ENCODE results near the gene XG.
"Not testable (repeated sequence)": the region's sequence is repeated elsewhere in the genome, so short reads cannot be mapped to it uniquely, and the experiment has no call there.

XG gene

GRCh38 chrX:2733286-2733685, 18.6 kb upstream of the XG start:
- DNase-seq (ENCODE audit: low spot score), result no peak

GRCh38 chrX:2735270-2735669, 16.6 kb upstream of the XG start:
- no peak for DNase-seq (ENCODE audit: low spot score)

DNA sequence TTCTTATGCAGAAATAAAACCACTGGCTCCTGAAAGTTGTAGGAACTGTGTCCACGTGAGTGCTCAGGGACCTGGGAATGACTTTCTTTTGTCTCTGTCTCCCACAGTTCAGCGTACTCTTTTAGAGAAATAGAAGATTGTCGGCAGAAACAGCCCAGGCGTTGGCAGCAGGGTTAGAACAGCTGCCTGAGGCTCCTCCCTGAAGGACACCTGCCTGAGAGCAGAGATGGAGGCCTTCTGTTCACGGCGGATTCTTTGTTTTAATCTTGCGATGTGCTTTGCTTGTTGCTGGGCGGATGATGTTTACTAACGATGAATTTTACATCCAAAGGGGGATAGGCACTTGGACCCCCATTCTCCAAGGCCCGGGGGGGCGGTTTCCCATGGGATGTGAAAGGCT, 11.2 kb upstream of the XG start:
- DNase-seq (ENCODE audit: low spot score), result no peak

- no peak for DNase-seq (ENCODE audit: low spot score)
Measured at GRCh38 chrX:2741386-2741785, 10.5 kb upstream of the XG start.

- not testable (repeated sequence) for DNase-seq (ENCODE audit: low spot score)
Measured at GRCh38 chrX:2746250-2746649, 5.6 kb upstream of the XG start.

DNA sequence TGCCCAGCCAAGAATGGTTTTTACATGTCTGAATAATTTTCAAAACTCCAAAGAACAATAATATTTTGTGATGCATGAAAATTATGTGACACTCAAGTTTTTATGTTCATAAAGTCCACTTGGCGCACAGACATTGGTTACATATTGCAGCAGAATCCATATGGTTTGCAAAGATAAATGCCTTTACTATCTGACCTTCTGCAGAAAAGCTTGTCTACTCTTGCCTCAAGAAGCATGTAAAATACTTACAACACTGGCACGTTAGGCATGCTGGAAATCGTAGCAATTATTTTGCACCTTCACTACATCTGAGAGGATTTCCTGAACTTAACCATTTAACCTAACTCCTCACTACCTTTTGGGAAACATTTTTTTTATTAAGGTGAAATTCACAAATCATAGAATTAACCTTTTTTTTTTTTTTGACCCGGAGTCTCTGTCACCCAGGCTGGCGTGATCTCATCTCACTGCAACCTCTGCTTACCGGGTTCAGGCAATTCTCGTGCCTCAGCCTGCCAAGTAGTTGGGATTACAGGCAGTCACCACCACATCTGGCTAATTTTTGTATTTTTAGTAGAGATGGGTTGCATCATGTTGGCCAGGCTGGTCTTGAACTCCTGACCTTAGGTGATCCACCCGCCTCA, 3.5 kb upstream of the XG start:
- no peak for DNase-seq (ENCODE audit: low spot score)

GRCh38 chrX:2748815-2749188, 3.0 kb upstream of the XG start:
- no peak for DNase-seq (ENCODE audit: low spot score)

- DNase-seq (ENCODE audit: low spot score), result peak; percentile 28
Measured at GRCh38 chrX:2751291-2751690, 549 bp upstream of the XG start.

- not testable (repeated sequence) for DNase-seq (ENCODE audit: low spot score)
Measured at GRCh38 chrX:2752441-2752840, 601 bp downstream of the XG start.

DNA sequence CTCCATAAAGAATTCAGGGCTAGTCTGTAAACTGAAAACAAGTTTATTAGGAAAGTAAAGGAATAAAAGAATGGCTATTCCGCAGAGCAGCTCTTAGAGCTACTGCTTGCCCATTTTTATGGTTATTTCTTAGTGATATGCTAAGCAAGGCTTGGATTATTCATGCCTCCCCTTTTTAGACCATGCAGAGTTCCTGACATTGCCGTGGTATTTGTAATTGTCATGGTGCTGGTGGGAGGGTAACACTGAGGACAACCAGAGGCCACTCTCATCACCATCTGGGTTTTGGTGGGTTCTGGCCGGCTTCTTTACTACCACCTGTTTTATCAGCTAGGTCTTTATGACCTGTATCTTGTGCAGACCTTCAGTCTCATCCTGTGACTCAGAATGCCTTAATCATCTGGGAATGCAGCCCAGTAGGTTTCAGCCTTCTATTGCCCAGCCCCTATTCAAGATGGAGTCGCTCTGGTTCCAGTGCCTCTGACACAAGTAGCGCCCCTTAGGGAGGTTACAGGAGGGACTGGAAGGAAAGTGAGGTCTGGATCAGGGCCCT, 3.4 kb downstream of the XG start:
- not testable (repeated sequence) for DNase-seq (ENCODE audit: low spot score)

- no peak for DNase-seq (ENCODE audit: low spot score)
Measured at GRCh38 chrX:2756548-2756947, 4.7 kb downstream of the XG start.

- no peak for DNase-seq (ENCODE audit: low spot score)
Measured at GRCh38 chrX:2761246-2761645, 9.4 kb downstream of the XG start.

GRCh38 chrX:2762671-2763070, 10.8 kb downstream of the XG start:
- not testable (repeated sequence) for DNase-seq (ENCODE audit: low spot score)

DNA sequence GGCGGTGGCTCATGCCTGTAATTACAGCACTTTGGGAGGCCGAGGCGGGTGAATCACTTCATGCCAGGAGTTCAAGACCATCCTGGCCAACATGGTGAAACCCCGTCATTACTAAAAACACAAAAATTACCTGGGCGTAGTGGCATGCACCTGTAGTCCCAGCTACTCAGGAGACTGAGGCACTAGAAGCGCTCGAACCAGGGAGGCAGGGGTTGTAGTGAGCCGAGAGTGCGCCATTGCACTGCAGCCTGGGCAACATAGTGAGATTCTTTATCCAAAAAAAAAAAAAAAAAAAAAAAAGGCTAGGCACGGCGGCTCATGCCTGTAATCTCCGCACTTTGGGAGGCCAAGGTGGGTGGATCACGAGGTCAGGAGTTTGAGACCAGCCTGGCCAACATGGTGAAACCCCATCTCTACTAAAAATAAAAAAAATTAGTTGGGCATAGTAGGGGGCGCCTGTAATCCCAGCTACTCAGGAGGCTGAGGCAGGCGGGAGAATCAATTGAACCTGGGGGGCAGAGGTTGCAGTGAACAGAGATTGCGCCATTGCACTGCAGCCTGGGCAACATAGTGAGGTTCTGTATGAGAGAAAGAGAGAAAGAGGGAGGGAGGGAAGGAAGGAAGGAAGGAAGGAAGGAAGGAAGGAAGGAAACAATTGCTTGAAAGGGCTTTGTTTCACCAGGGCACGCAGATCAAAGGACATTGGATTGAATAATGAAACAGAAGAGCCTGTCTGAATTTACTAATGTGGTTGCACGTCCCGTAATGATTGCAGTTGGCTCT, 13.1 kb downstream of the XG start:
- not testable (repeated sequence) for DNase-seq (ENCODE audit: low spot score)

- DNase-seq (ENCODE audit: low spot score), result no peak
Measured at GRCh38 chrX:2765549-2765830, 13.7 kb downstream of the XG start.

GRCh38 chrX:2766906-2767305, 15.1 kb downstream of the XG start:
- DNase-seq (ENCODE audit: low spot score), result no peak

DNA sequence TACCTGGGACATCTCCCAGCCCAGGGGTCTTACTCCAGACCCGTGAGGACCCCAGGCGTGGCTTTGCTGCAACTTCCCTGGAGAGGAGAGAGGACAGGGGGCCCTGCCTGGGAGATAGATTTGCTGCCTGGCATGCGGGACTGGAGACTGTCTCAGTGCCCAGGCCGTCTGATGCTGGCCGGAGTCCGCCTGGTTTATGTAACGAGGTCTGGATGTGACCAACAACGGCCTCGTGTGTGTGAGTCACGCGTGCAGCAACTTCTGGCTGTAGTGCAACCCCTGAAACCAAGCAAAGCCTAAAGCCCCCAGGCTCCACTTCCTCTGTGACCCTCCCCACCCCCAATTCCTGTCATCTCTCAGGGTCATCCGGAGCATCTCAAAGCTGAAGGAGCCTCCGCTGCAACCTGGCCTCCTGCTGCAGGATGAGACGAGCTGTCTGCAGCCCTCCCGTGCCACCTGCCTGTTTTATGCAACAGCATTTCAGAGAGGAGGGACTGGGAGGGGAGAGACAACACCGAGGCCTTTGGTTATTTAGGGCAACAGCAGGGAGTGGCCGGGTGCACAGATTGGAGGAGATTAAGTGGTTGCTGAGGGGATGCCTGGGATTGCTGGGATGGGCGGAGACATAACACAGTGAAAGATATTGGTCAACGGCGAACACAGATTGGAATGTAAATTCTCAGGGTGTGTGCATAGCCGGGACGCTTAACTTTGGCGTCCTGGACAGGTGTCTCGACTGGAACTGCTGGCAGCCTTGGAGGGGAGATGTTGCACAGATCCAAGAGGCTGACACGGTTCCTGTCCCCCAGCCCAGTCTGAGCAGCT, 16.0 kb downstream of the XG start:
- peak; percentile 65 for DNase-seq (ENCODE audit: low spot score)

DNA sequence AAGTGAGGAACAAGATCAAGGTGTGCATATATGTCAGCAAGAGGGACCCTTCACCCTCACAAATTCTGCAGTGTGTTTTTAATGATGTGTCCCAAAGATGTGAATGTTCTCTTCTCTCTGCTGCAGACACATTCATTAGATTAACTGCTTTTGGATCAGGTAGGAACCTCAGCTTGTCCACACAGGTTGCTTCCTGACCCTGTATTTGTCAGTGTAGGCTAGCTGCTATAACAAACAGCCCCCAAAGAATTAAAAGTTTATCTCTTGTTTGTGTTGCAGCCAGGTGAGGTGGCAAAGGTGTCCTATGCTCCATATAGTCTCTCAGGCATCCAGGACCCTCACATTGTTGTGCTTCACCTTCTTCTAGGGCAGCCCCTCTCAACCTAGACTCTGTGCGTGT, 17.8 kb downstream of the XG start:
- no peak for DNase-seq (ENCODE audit: low spot score)

DNA sequence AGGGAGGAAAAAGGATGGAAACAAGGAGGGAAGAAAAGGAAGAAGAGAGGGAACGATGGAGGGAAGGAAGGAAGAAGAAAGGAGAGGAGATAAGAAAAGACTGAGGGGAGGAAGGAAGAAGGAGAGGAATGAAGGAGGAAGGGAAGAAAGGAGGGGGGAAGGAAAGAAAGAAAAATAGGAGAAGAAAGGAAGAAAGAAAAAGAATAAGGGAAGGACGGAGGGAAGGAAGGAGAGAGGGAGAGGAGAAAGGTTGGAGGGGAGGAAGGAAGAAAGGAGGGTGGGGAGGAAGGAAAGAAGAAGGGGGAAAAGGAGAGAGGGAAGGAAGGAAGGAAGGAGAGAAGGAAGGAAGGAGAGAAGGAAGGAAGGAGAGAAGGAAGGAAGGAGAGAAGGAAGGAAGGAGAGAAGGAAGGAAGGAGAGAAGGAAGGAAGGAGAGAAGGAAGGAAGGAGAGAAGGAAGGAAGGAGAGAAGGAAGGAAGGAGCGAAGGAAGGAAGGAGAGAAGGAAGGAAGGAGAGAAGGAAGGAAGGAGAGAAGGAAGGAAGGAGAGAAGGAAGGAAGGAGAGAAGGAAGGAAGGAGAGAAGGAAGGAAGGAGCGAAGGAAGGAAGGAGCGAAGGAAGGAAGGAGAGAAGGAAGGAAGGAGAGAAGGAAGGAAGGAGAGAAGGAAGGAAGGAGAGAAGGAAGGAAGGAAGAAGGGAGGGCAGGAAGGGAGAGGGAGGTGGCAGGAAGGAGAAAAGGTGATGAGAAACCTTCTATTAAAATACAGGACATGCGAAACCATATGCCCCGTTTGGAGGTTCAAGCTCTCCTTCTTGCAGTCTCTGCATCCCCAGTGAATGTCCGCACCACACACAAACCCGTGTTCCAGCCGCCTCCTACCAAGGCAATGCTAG, 21.6 kb downstream of the XG start:
- DNase-seq (ENCODE audit: low spot score), result not testable (repeated sequence)

GRCh38 chrX:2774057-2774456, 22.2 kb downstream of the XG start:
- no peak for DNase-seq (ENCODE audit: low spot score)

DNA sequence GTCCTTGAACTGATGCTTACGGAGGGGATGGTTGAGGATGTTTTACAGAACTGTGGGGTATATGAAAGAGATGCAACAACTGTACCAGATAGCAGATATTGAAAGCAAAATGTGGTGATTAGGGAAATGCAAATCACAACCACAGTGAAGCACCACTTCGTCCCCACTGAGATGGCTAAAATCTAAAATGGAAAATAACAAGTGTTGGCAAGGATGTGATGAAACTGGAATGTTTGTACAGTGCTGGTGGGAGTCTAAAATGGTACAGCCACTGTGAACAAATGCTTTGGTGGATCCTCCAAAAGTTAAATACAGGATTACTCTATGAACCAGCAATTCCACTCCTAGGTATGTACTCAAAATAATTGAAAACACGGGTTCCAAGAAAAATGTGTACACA, 22.9 kb downstream of the XG start:
- no peak for DNase-seq (ENCODE audit: low spot score)

Measured in GM03348 (cell line).